WTC11 (cell line): ENCODE data around the gene FZD1. TPM values are rescaled to one million over a fixed set of nuclear protein-coding genes. Genes with fewer than 3 reads are reported as not detected.

Experiments used
- ATAC-seq: fragments of 200-7000 bp; cut with Tn5 transposase; 2 replicates; pipeline ENCODE4 v1.10.0; 2021; ENCODE audit warnings: mild to moderate bottlenecking, moderate library complexity
- CTCF ChIA-PET: fragments of 300-600 bp; sonication (Branson Sonifier 250); formaldehyde crosslinking; loops from one replicate; lab custom pipeline; 2021; ENCODE audit warnings: antibody characterized with exemption; lab: Charles Lee
- POLR2A ChIA-PET: fragments of 350-600 bp; sonication (Branson Sonifier 250); formaldehyde crosslinking; loops from one replicate; lab custom pipeline; 2021; ENCODE audit warnings: antibody characterized with exemption; lab: Charles Lee
- DNase-seq: peaks from one replicate; pipeline ENCODE4 v3.0.0; 2021; ENCODE audit warnings: low spot score
- H3K27ac Mint-ChIP-seq: 2 replicates; pipeline ENCODE4 v1.8.0; 2021; ENCODE audit warnings: mixed read lengths
- H3K27me3 Mint-ChIP-seq: 2 replicates; pipeline ENCODE4 v1.8.0; 2021; ENCODE audit warnings: low read depth, mild to moderate bottlenecking, moderate library complexity, mixed read lengths
- H3K36me3 Mint-ChIP-seq: 2 replicates; pipeline ENCODE4 v1.8.0; 2021; ENCODE audit warnings: mixed read lengths
- H3K4me1 Mint-ChIP-seq: 2 replicates; pipeline ENCODE4 v1.8.0; 2022; ENCODE audit warnings: mixed read lengths
- H3K4me3 Mint-ChIP-seq: 2 replicates; pipeline ENCODE4 v1.8.0; 2021; ENCODE audit warnings: mild to moderate bottlenecking, moderate library complexity, mixed read lengths
- H3K9me3 Mint-ChIP-seq: 2 replicates; pipeline ENCODE4 v1.8.0; 2021; ENCODE audit warnings: mixed read lengths
- AFF4 ChIP-seq: sonication (generic); formaldehyde crosslinking; IDR thresholded peaks from 2 replicates; pipeline ENCODE4 v1.8.1; 2023; ENCODE audit warnings: mild to moderate bottlenecking, missing genetic modification reagents, borderline replicate concordance
- ATF3 ChIP-seq: sonication (generic); formaldehyde crosslinking; conservative IDR thresholded peaks from 2 replicates; pipeline ENCODE4 v1.8.1; 2022; ENCODE audit warnings: mild to moderate bottlenecking, missing genetic modification reagents
- ATF6 ChIP-seq: sonication (generic); formaldehyde crosslinking; IDR thresholded peaks from 2 replicates; pipeline ENCODE4 v1.8.1; 2023; ENCODE audit warnings: mild to moderate bottlenecking, missing genetic modification reagents
- CREM ChIP-seq: sonication (generic); formaldehyde crosslinking; IDR thresholded peaks from 2 replicates; pipeline ENCODE4 v1.8.1; 2022; ENCODE audit warnings: mild to moderate bottlenecking, missing genetic modification reagents, moderate library complexity
- E2F5 ChIP-seq: sonication (generic); formaldehyde crosslinking; IDR thresholded peaks from 2 replicates; pipeline ENCODE4 v1.8.1; 2022; ENCODE audit warnings: mild to moderate bottlenecking, moderate library complexity, missing genetic modification reagents
- ETV6 ChIP-seq: sonication (generic); formaldehyde crosslinking; IDR thresholded peaks from 2 replicates; pipeline ENCODE4 v1.8.1; 2022; ENCODE audit warnings: mild to moderate bottlenecking, missing genetic modification reagents
- MXD4 ChIP-seq: fragments of 250-450 bp; sonication (Bioruptor Pico); IDR thresholded peaks from 2 replicates; pipeline ENCODE4 v1.8.0; 2021; ENCODE audit warnings: mild to moderate bottlenecking, moderate library complexity, borderline replicate concordance
- PRDM15 ChIP-seq: sonication (generic); formaldehyde crosslinking; IDR thresholded peaks from 2 replicates; pipeline ENCODE4 v1.8.0; 2022; ENCODE audit warnings: missing genetic modification reagents
- PRRX2 ChIP-seq: fragments of 250-450 bp; sonication (Bioruptor Pico); IDR thresholded peaks from 2 replicates; pipeline ENCODE4 v1.8.0; 2021; ENCODE audit warnings: mild to moderate bottlenecking
- RORB ChIP-seq: fragments of 250-450 bp; sonication (Bioruptor Pico); IDR thresholded peaks from 2 replicates; pipeline ENCODE4 v1.9.0; 2021; ENCODE audit warnings: mild to moderate bottlenecking
- SOX15 ChIP-seq: fragments of 250-450 bp; sonication (Bioruptor Pico); IDR thresholded peaks from 2 replicates; pipeline ENCODE4 v1.9.0; 2021; ENCODE audit warnings: mild to moderate bottlenecking
- TCF7 ChIP-seq: sonication (generic); formaldehyde crosslinking; IDR thresholded peaks from 2 replicates; pipeline ENCODE4 v1.8.0; 2022; ENCODE audit warnings: mild to moderate bottlenecking, low read depth, missing genetic modification reagents, moderate library complexity
- ZMAT4 ChIP-seq: fragments of 250-450 bp; sonication (Bioruptor Pico); IDR thresholded peaks from 2 replicates; pipeline ENCODE4 v1.9.0; 2021; ENCODE audit warnings: mild to moderate bottlenecking
- ZNF232 ChIP-seq: sonication (generic); formaldehyde crosslinking; IDR thresholded peaks from 2 replicates; pipeline ENCODE4 v1.8.0; 2022; ENCODE audit warnings: mild to moderate bottlenecking, missing genetic modification reagents
- ZNF423 ChIP-seq: fragments of 250-450 bp; sonication (Bioruptor Pico); IDR thresholded peaks from 2 replicates; pipeline ENCODE4 v2.1.2; 2022; ENCODE audit warnings: mild to moderate bottlenecking, moderate library complexity
- ZNF532 ChIP-seq: fragments of 250-450 bp; sonication (Bioruptor Pico); IDR thresholded peaks from 2 replicates; pipeline ENCODE4 v1.9.0; 2021; ENCODE audit warnings: mild to moderate bottlenecking, borderline replicate concordance
- ZSCAN18 ChIP-seq: fragments of 250-450 bp; sonication (Bioruptor Pico); IDR thresholded peaks from 2 replicates; pipeline ENCODE4 v2.1.2; 2022; ENCODE audit warnings: mild to moderate bottlenecking, moderate library complexity
- total RNA-seq: library from RNA; stranded (reverse); gene quantifications from 3 replicates; pipeline ENCODE4 v1.2.3, GENCODE V29; 2021

The FZD1 gene
- total RNA-seq, 1 experiment from 2014 or later: 2.0 TPM

- ChIA-PET POLR2A (no interaction called here), CTCF (no interaction called here)
- TF ChIP-seq ETV6 (CRISPR knock-in tag) (no peak), RORB (CRISPR knock-in tag) (no peak), MXD4 (no peak), ZNF423 (CRISPR knock-in tag) (no peak), AFF4 (no peak), ZNF532 (CRISPR knock-in tag) (no peak), TCF7 (CRISPR knock-in tag) (no peak), CREM (CRISPR knock-in tag) (no peak), ATF3 (no peak), ZNF232 (CRISPR knock-in tag) (no peak), ZSCAN18 (CRISPR knock-in tag) (no peak), PRDM15 (no peak), E2F5 (CRISPR knock-in tag) (no peak), ZMAT4 (CRISPR knock-in tag) (no peak), SOX15 (CRISPR knock-in tag) (no peak), ATF6 (CRISPR knock-in tag) (no peak), PRRX2 (CRISPR knock-in tag) (no peak)
- no peaks in the 10 kb centered on the region for H3K36me3 Mint-ChIP-seq
- peaks cover 5% of the 10 kb centered on the region for H3K4me1 Mint-ChIP-seq
- no peak overlapping the region for H3K4me3 Mint-ChIP-seq
- ATAC-seq (no peak), DNase-seq (no peak)
- H3K9me3 Mint-ChIP-seq: peaks cover 12% of the 10 kb centered on the region
- H3K27me3 Mint-ChIP-seq: no peaks in the 10 kb centered on the region; the same call in 1 of the 2 replicates
- H3K27ac Mint-ChIP-seq: no peak overlapping the region
Measured at GRCh38 chr7:91230100-91230499, 34.1 kb upstream of the FZD1 start.
